GM18867 (cell line): ENCODE results near the gene FAM72B.
"Not testable (repeated sequence)": the region's sequence is repeated elsewhere in the genome, so short reads cannot be mapped to it uniquely, and the experiment has no call there.

Experiments
- ATAC-seq: cut with Tn5 transposase; IDR thresholded peaks from one replicate; pipeline ENCODE4 v1.9.1; 2021; ENCODE audit warnings: mild to moderate bottlenecking, moderate library complexity; ENCODE audit not compliant: unreplicated experiment

FAM72B gene

DNA sequence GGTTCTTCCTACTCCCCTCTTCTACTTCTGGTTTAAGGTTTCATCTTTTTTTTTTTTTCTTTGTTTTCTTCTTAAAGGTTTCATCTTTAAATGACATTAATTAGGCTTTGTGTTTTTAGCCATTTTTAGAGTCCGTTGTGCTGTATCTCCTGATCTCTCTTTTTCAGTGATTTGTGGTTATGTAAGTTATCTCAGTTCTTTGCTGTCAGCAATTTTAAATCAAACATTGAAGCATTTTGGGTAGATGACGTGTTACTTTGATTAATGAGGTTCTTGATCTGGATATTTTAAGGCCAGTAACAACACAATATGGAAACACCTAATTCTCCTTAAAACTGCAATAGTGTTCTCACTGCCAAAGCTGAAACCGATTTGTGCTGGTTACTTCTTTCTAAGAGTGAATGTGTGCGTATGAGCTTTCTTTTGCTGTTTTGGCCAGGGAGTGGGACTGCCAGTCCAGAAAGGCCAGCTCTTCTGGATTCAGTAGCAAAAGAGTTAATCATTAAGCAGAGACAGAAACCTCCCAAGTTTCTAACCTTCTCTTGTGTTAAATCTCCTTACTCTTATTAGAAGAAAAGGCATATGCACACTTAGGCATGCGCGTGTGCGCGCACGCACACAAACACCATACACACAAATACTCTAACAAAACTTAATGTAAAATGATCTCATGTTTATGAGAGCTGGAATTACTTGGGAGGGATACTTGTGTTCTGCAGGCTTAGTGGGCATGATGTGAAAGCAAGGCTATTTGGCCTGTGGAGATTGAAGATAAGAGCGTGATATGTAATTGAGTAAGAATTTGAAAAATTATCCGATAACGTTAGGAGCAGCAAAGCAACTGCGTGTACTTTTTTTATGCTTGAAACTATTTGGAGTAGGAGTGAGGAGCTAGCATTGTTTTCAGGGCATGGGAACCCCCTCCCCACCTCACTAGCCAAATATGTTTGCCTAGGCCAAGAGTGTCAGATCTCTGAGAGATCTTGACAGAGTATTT lies 17.1 kb upstream of the FAM72B start:
- ATAC-seq, result not testable (repeated sequence)

DNA sequence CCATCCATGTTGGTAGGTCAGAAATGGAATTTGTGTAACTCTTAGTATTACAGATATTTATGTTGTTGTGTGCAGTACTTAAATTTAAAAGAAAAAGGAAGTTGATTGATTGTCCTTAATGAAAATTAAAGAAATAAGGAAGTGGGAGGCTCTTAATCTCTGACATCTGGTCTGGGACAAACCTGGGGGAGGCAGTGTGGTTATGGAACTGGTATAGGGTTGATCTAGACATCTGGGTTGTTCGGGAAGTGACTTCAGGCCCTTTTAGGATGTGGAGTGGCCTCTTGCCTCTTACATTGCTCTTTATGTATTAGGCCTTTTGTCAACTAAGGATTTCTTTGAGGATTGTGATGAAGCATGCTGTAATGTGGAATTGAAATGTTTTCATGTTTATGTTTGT lies 16.1 kb upstream of the FAM72B start:
- not testable (repeated sequence) for ATAC-seq

DNA sequence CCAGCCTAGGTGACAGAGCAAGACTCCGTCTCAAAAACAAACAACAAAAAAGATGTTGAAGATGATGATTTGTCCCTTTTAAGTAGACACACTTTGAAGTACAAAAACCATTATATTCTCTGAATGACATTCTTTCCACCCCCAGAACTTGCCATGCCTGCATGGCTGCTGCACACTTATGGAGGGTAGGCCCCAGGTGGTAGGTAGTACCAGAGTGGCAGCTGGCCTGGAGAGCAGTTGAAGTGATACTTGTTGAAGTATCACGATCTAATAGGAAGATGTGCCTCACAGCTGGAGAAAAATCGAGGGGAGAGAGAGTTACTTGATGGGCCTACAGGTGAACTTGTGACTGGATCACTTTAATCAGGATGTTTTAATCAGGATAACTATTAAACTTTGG lies 15.6 kb upstream of the FAM72B start:
- ATAC-seq, result not testable (repeated sequence)

DNA sequence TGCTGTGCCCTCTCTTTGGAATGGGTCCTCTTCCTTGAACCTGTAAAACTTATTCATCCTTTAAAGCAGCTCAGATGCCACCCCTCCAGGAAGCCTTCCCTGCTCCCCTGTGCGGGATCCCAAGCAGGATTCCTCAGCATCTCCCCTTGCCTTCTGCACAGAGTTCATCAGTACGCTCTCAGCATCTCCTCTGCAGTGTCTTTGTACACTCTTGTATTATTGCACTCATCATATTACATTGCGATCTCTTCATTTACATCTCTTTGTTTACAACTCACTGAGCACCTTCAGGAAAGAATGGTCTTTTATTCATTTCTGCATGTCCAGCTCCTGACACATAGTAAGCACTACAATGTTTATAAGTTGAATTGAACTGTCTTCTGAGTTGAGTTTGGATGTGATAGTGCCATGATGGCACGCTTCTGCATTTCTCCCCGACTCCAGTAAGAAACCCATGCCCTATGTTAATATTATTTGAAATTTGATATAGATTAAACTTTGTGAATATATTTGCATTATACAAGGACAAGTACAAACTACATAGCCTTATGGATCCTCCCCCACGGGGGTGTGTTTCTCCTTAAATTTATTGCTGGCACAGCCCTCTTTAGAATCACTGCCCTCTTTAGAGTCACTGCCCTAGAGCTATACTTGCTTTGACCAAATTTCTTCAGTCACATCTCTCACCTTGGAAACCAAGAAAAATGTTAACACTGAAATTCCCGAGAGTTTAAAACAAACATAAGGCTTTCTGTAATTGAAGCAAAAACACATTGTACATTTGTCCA lies 13.1 kb upstream of the FAM72B start:
- ATAC-seq, result not testable (repeated sequence)

DNA sequence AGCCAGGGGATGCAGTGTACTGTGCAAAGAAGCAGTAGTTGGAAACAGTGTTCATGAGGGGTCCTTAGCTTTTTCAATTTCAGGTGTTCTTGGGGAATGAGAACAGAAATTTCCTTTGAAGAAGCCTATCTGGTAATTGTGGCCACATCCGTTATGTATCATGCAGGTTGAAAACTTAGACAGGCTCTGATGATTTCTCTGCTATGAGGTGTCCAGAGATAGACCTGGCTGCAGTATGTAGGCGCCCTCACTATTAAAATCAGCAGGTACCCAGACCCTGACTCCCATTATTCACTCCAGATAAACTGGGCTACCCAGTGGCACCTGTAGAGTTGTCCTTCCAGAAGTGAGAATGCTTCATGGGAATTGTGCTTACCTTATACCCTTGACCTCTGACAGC lies 8.4 kb upstream of the FAM72B start:
- not testable (repeated sequence) for ATAC-seq

DNA sequence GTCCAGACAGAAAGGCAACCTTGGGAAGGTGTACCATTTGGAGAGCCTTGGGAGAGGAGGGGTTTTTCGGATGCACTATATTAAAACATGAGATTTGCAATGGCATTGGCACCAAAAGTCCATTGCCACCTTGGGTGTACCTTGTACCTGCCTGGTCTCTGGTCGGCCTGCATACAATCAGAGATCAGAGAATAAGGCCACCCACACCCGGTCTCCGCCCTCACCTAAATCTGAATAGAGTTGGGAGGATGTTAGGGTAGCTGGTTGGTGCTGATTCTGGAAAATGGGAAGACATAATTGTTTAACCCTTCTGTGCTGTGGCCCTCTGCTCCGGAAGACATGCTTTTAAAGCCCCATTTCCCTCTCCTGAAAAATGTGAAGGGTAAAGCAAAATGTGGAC lies 3.8 kb upstream of the FAM72B start:
- not testable (repeated sequence) for ATAC-seq

DNA sequence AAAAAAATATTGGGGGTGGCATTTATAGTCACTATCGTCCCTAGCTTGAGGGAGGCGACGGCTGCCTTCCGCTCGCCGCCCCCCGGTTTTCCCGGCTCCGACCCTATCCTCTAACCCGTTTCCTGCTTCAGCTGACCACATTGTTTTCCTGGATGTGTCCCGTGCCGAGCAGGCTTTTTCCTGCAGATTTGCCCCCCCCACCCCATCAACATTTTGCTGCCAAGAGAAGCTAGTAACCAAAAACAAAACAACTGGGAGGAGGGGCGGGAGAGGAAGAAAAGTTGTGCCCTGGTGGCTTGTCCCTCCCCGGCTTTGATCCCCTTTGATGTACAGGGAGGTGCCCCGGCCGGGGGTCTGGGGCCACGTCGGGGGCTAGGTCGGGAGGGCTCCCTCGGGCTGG lies 2.1 kb upstream of the FAM72B start:
- not testable (repeated sequence) for ATAC-seq

DNA sequence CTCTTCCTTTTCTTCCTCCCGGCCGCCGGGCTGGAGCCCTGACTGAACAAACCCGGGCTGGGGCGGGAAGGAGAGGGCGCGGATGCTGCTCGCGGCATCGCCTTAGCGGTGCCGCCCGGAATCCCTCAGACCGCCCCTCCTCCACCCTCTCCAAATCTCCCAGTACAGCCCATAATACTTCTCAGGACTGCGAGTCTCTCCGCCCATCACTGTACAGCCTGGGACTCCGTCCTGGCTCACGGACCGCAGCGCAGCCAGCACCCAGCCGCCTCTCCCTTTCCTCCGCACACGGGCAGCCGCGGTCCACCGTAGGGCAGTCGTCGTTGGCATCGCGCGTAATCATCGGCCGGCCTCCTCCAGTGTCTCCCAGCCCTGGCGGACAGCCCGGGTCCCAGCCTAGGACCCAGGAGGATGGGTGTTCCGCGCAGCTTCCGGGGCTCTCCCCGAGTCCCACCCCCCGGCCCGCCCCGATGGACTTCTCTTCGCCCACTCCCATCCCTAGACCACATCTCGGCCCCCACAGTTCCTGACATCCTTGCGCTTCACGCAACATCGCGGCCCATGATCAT lies 1.1 kb upstream of the FAM72B start:
- peak; percentile 1 for ATAC-seq

DNA sequence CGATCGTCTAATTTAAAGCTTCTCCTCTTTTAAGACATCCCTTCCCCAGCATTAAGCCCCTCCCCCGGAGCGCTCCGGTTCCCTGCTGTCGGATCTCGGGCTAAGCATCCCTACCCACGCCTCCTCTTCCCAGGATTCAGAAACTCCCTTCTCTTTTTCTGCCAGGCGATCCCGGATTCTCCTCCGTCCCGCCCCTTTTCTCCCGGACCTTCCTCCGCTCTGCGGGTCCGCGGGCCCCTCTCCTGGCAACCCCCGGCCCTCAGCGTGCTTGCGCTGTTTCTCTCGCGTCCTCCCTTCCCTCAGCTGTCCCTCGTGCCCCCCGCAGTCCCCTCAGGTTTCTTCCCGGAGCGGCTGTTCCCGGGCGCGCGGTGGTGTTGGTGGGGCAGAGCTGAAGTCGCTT lies 273 bp downstream of the FAM72B start:
- not testable (repeated sequence) for ATAC-seq

DNA sequence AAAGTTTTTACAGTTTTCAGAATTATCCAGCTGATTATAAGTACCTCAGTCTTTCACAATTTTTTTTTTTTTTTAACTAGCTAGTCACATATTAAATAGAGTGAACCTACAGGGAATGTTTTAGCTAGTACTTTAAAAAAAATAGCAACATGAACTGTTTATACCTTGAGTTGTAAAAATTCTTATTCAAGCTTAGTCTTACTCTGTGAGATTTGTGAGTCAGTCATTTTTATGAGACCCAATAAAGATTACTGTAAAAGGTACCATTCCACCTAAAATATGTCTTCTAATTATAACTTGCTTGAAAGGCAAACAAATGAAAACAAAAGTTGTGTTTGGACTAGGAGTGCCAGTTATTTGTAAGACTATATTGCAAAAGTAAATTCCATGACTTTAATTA lies 5.9 kb downstream of the FAM72B start:
- ATAC-seq, result not testable (repeated sequence)

DNA sequence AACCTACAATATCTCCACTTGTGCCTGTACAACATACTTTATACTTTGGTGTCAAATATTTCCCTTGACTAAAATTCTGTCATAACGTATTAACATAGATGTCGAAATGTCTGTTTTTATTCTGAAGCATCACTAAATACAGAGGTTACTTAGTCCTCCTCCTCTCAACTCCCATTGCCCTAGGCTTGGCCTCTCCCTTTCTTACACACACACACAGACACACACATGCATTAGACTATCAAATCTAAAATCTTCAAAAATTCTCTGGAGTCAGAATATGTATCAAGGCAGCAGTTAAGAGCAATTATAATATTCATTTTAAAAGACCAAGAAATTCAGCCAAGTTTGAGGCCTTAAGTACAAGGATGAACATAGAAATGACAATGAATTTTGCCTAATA lies 7.5 kb downstream of the FAM72B start:
- not testable (repeated sequence) for ATAC-seq

DNA sequence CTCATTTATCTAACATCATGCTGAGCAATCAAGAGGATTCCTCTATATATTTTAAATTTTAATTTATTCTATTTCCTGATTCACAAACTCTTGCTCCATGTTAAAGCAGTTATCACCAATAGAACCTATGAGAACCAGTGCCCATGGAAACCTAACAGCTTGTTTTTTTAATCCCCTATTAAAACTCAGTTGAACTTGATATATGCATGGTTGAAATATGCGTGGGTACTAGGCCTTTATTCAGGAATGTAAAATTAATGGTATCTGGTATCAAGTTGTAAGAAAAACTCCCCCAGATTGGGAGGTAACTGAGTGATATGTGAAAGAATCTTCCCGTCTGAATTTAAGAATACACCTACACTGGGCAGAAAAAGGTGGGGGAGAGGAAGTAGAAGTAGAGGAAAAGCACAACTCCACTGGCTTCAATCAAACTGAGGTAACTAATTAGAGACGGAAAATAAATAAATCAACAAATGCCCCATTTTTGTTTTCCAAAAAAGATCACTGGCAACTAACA lies 15.9 kb downstream of the FAM72B start:
- ATAC-seq, result not testable (repeated sequence)

DNA sequence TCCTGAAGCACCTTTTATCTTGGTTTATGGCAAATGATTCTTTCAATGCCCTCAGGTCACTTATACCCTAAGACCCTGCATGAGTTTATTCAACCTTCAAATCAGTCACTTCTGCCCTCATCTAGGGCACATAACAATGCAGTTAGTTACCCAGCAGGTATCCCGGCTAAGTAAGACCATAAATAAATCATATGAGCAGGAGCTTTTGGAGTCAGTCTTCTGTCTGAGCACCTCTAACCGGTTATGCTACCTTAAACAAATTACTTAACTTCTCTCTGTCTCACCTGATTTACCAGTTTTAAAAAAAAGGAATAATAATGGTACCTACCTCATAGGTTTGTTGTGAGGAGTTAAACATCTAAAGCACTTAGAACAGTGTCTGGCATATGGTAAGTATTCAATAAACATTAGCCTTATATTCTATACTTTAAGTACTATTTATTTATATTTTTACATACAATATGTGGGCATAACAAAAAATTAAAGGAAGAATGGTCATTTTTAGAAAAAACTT lies 16.9 kb downstream of the FAM72B start:
- ATAC-seq, result not testable (repeated sequence)

DNA sequence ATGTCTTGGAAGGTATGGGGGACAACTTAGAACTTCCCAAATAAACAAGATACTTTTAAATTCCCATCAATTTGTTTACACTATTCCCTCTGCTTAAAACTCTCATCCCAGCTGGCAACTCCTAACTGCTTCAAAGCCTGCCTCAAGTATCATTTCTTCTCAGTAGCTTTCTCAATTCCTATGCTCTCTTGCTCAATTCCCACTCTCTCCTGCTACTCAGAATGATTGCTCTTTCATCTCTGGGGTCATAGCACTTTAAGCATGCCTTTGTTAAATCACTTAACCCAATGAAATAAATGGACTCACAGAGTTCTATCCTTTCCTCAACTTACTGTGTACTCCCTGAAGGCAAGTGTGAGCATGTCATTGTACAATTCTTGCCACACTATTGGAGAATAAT lies 18.8 kb downstream of the FAM72B start:
- ATAC-seq, result not testable (repeated sequence)

DNA sequence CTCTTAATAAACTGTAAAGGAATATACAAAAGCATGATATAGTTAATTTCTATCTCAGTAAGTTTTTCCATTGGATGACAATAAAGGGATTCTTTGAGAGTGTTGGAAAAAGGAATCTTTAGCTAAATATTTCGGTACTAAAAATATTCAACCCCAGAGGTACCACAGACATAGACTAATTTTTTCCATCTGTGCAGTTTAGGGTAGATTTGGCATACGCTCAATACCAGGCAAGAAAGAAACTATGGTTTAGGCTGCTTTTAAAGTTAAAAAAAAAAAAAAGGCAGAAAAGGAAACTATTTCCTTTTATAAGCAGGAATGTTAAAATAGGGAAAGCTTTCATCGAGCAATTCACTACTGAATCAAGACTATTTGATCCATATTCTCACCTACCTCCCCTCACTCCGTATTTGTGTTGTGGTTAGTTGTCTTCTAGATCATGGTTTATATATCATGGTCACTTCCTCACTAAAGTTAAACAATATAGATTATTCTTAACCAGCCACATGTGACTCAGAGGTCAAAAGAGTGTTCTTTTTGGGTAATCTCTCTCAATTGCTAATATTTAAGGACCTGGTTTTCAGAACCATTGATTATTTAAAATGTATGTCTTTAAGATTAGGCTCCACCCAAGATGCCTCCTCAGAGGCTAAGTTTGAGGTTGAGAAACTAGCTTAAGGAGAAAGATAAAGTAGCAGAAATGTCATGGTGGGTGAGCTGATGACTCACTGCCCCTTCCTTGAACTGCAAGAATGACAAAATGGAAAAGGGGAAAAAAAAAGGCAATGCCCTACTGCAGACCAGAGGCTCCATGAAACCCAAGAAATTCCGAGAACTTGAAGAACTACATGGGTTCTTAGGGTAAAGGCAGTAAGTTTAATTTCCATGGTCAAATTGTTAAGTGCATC lies 20.0 kb downstream of the FAM72B start:
- ATAC-seq, result not testable (repeated sequence)

DNA sequence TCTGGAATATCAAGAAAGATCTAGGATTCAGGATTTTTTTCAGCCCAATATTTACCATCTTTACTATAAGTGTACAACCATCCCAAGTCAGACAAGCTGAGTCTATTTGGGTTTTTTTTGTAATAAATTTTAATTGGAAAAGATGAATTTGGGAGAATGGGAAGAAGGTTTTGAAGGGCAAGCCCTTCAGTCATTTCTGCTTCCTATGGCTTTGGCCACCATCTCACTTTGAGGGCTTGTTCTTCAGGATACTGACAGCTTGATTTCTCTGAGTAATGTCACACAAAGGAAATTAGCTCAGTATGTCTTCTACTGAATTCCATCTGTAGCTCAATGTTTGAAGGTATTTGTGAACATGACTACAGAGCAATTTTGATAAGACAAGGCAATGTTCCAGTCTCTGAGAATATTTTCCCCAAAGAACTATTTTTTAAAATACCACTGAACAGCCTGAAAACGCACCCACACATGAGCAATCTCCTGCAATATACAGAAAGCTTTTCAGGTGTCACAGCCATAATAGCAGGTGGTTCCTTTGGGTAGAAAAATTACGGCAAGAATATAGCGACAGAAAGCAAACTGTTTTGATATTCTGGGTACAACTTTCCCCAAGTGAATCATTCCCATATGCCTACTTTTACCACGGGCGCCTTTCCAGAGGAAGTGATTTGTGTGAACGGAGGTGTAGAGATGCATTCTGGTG lies 22.8 kb downstream of the FAM72B start:
- ATAC-seq, result not testable (repeated sequence)

DNA sequence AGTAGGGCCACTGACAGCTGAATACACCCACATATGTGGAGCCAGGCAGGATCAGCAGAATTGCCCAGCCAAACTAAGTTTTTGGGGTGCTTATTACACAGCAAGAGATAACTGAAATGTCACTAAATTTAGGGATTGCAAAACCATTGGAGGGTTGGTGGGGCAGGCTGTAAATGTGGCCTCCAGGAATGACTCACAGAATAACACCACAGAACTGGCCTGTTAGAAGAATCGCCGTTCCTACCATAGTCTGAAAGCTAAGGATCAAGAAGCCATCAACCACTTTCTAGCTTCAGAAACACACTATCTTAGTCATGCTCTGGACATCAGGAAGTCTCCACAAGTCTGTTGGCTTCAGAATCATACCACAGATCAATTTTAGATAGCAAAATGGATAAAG lies 24.0 kb downstream of the FAM72B start:
- ATAC-seq, result not testable (repeated sequence)

DNA sequence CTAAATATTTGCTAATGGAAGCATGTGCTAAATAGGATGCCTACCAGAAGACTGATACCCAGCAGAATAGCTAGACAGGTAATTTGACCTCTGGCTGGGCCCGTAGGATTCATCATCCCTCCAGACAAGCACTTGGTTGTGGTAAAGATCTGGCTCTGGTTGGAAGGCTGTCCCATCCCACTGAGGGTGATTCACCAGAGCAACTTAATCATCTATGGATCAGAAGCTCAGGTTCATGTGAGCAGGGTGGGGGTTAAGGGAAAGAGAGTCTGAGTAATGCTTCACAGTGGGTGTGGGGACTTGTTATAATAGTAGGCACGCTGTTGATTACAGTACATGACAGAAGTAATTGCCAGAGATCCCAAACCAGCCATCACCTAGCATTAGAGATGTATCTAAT lies 26.5 kb downstream of the FAM72B start:
- not testable (repeated sequence) for ATAC-seq

DNA sequence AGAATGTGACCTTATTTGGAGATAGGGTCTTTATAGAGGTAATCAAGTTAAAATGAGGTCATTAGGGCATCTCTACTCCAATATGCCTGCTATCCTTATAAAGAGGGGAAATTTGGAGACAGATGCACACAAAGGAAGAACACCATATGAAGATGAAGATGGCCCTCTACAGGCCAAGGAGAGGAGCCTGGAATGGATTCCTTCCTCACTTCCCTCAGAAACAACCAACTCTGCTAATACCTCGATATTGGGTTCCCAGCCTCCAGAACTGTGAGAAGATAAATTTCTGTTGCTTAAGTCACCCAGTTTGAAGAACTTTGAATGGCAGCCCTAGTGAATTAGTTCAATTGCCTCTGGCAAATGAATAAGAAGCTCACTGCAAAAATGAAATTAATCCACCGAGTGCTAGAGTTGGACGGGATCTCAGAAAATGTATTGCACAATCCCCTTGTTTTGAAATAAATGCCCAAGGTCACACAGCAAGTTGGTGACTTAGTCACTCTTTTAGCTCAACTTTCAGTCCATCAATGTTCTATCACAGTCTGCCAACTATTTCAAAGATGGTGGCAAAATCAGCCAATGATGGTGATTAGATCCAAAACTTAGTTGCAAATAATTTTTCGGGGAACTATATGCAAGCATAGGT lies 27.1 kb downstream of the FAM72B start:
- not testable (repeated sequence) for ATAC-seq
